Endothelial cell of umbilical vein (primary cell): ENCODE results near the gene ICE2. TPM values are rescaled to one million over a fixed set of nuclear protein-coding genes. Genes with fewer than 3 reads are reported as not detected.

ENCODE experiments used
- BruUV-seq: library from RNA; stranded (reverse); fragments of 400-500 nt; replicated peaks from 2 replicates; lab custom pipeline; 2021; lab: Mats Ljungman, UMichigan
- CTCF ChIA-PET: fragments of 300-600, 350-600 bp; sonication (Branson Sonifier 250); formaldehyde crosslinking; loops from one replicate; lab custom pipeline; 2021; ENCODE audit warnings: antibody characterized with exemption, inconsistent platforms; lab: Charles Lee
- POLR2A ChIA-PET: fragments of 300-600, 350-600 bp; sonication (Branson Sonifier 250); formaldehyde crosslinking; loops from one replicate; lab custom pipeline; 2021; ENCODE audit warnings: antibody characterized with exemption, inconsistent platforms; lab: Charles Lee
- DNase-seq: peaks from one replicate; pipeline ENCODE4 v3.0.0-alpha.2; 2011; ENCODE audit warnings: low read depth, low spot score
- FAIRE-seq: peaks from 2 replicates; lab custom pipeline; 2011; peaks lifted over from hg19 to GRCh38; lab: Jason Lieb, UNC
- H2AFZ ChIP-seq: 2 replicates; pipeline ENCODE4 v1.6.0; 2012; ENCODE audit warnings: low read depth, low read length, control low read depth, inconsistent platforms
- H3K27ac ChIP-seq: 2 replicates; pipeline ENCODE4 v1.5.1; 2011; ENCODE audit warnings: low read depth, mild to moderate bottlenecking, control low read depth, low read length, moderate library complexity; ENCODE audit not compliant: insufficient read depth
- H3K27me3 ChIP-seq, 2 experiments: 2 replicates each; pipeline versions ENCODE4 v1.6.0 to v1.6.1; 2011; ENCODE audit warnings: low read length in 2 of 2, mixed read lengths in 1 of 2; ENCODE audit not compliant: control insufficient read depth in 2 of 2, insufficient read depth in 2 of 2
- H3K36me3 ChIP-seq, 2 experiments: 2 replicates in 1 of 2; 3 replicates in 1 of 2; pipeline ENCODE4 v1.5.1; 2011; ENCODE audit warnings: low read length in 2 of 2, mild to moderate bottlenecking in 1 of 2, moderate library complexity in 1 of 2; ENCODE audit not compliant: control insufficient read depth in 2 of 2, insufficient read depth in 2 of 2; ENCODE audit errors: extremely low read depth in 1 of 2
- H3K4me1 ChIP-seq: 3 replicates; pipeline ENCODE4 v1.5.1; 2011; ENCODE audit warnings: mild to moderate bottlenecking, low read length; ENCODE audit not compliant: control insufficient read depth, insufficient read depth; ENCODE audit errors: extremely low read depth
- H3K4me2 ChIP-seq: 2 replicates; pipeline ENCODE4 v1.6.1; 2011; ENCODE audit warnings: low read length, control low read depth, mixed read lengths; ENCODE audit not compliant: insufficient read depth
- H3K4me3 ChIP-seq, 3 experiments: fragments of 200-600 bp in 1 of 3; sonication (generic), shearing (Covaris generic) in 1 of 3; replicated peaks in 1 of 3; 2 replicates each; pipeline ENCODE4 v1.5.1; 2011 to 2016; ENCODE audit warnings: control low read depth in 3 of 3, low read length in 3 of 3, mild to moderate bottlenecking in 2 of 3, inconsistent platforms in 1 of 3, low read depth in 1 of 3, moderate library complexity in 1 of 3; ENCODE audit not compliant: insufficient read depth in 1 of 3
- H3K79me2 ChIP-seq: 2 replicates; pipeline ENCODE4 v1.6.0; 2012; ENCODE audit warnings: low read length, inconsistent platforms; ENCODE audit not compliant: control insufficient read depth, insufficient read depth
- H3K9ac ChIP-seq: replicated peaks from 2 replicates; pipeline ENCODE3; 2011; ENCODE audit warnings: low read length, control low read depth; ENCODE audit not compliant: insufficient read depth; ENCODE audit errors: extremely low read depth
- H3K9me1 ChIP-seq: replicated peaks from 3 replicates; pipeline ENCODE4 v1.6.0; 2011; ENCODE audit warnings: mild to moderate bottlenecking, low read length; ENCODE audit not compliant: control insufficient read depth, insufficient read depth; ENCODE audit errors: extremely low read depth
- H3K9me3 ChIP-seq: replicated peaks from 2 replicates; pipeline ENCODE4 v1.5.1; 2012; ENCODE audit warnings: low read length, inconsistent platforms; ENCODE audit not compliant: control insufficient read depth, insufficient read depth
- H4K20me1 ChIP-seq: replicated peaks from 2 replicates; pipeline ENCODE3; 2011; ENCODE audit warnings: mild to moderate bottlenecking, low read length; ENCODE audit not compliant: control insufficient read depth, insufficient read depth; ENCODE audit errors: extremely low read depth
- CTCF ChIP-seq, 2 donors: IDR thresholded peaks; 1 replicate in 1 of 2; 2 replicates in 1 of 2; pipeline ENCODE4 v1.5.1; 2011; ENCODE audit warnings: low read length in 2 of 2, mild to moderate bottlenecking in 2 of 2, moderate library complexity in 2 of 2, control low read depth in 1 of 2, inconsistent platforms in 1 of 2, low read depth in 1 of 2; ENCODE audit not compliant: insufficient read depth in 1 of 2; ENCODE audit errors: extremely low read depth in 1 of 2
- GATA2 ChIP-seq: IDR thresholded peaks from 2 replicates; pipeline ENCODE4 v1.7.0; 2011; ENCODE audit warnings: low read depth, mild to moderate bottlenecking, moderate library complexity, mixed read lengths, low read length; ENCODE audit not compliant: insufficient read length, insufficient read depth
- JUN ChIP-seq: IDR thresholded peaks from 2 replicates; pipeline ENCODE4 v1.6.1; 2011; ENCODE audit warnings: borderline replicate concordance, low read depth; ENCODE audit not compliant: insufficient read length, insufficient read depth
- MYC ChIP-seq: IDR thresholded peaks from one replicate; pipeline ENCODE4 v1.6.1; 2011; ENCODE audit warnings: mild to moderate bottlenecking, low read depth, low read length
- POLR2A ChIP-seq: IDR thresholded peaks from 2 replicates; pipeline ENCODE4 v1.6.1; 2012; ENCODE audit warnings: low read depth, mild to moderate bottlenecking, control low read depth, low read length
- POLR2AphosphoS5 ChIP-seq: IDR thresholded peaks from 2 replicates; pipeline ENCODE4 v1.6.1; 2012; ENCODE audit warnings: low read depth, mild to moderate bottlenecking, control low read depth, low read length, moderate library complexity; ENCODE audit not compliant: insufficient read depth
- dilution Hi-C: fragments of 300-500 bp; cut with MboI; formaldehyde crosslinking; loops from one replicate; pipeline ENCODE4 v1.15.0; 2019; ENCODE audit warnings: low sequenced_read_pairs; ENCODE audit not compliant: extremely low pct_ligation_motif_present
- intact Hi-C: fragments of 100-400 bp; cut with micrococcal nuclease; formaldehyde crosslinking; loops from one replicate; pipeline ENCODE4 v1.10.0; 2022
- polyA plus RNA-seq, 4 experiments: library from polyadenylated mRNA; depleted of rRNA in 3 of 4; stranded (reverse) in 3 of 4; unstranded in 1 of 4; fragments of >200 nt; gene quantifications; 2 replicates each; pipeline versions ENCODE4 v1.2.1 to v1.2.3, GENCODE V29; 2011 to 2012; ENCODE audit warnings: missing spikeins in 1 of 4
- total RNA-seq: library from RNA; stranded (reverse); gene quantifications from 2 replicates; pipeline ENCODE4 v1.2.3, GENCODE V29; 2021
- TF ChIP-seq, protein P1 (sequence below): IDR thresholded peaks from 2 replicates; pipeline ENCODE4 v1.6.1; 2011; ENCODE audit not compliant: insufficient read depth, insufficient read length

Gene ICE2
- total and polyA plus RNA-seq, 2 donors (not counting 3 experiments of a cell fraction or from before 2014, with no cell fraction given), result 22.1 to 57.0 TPM

DNA sequence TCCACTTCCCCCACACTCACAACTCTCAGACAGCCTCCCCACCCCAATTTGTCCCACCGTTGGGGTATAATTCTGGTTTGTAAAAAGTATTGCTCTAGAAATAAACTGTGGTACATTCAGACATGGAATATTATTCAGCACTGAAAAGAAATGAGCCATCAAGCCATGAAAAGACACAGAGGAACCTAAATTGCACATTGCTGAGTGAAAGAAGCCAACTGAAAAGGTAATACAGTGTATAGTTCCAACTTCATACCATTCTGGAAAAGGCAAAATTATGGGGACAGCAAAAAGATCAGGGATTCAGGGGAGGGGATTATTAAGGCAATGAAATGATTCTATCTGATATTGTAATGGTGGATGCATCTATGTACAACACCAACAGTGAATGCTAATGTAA, 91.6 kb downstream of the ICE2 start:
- Histone ChIP-seq H3K27ac (no peak overlapping the region), H3K9me1 (no peaks in the 10 kb centered on the region), H3K27me3 (no peaks in the 10 kb centered on the region), H3K4me2 (peak overlapping the region; percentile 28), H3K9me3 (no peaks in the 10 kb centered on the region), H3K4me3 (no peak overlapping the region), H2AFZ (no peak overlapping the region), H3K9ac (no peak overlapping the region), H4K20me1 (peaks cover 37% of the 10 kb centered on the region), H3K79me2 (peaks cover 99% of the 10 kb centered on the region), H3K36me3 (peaks cover 10 to 25% of the 10 kb centered on the region in 2 experiments), H3K4me1 (peaks cover 86% of the 10 kb centered on the region)
- intact Hi-C loops (no loop called here), dilution Hi-C loops (no loop called here)
- no peak for TF ChIP-seq JUN
- no peak for TF ChIP-seq GATA2
- no peak for TF ChIP-seq POLR2A
- TF ChIP-seq, protein P1, sequence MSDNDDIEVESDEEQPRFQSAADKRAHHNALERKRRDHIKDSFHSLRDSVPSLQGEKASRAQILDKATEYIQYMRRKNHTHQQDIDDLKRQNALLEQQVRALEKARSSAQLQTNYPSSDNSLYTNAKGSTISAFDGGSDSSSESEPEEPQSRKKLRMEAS, result no peak
- BruUV-seq, result no TSS peak
- CTCF ChIA-PET, result interaction anchor here (1.0 to 1.9 kb wide), 6 partner anchors 11 to 55 kb away, joined by 3 to 4 read pairs (median 4); no protein-coding TSS in a partner anchor
- FAIRE-seq (no peak), DNase-seq (no peak)
- POLR2A ChIA-PET, result no interaction called here

DNA sequence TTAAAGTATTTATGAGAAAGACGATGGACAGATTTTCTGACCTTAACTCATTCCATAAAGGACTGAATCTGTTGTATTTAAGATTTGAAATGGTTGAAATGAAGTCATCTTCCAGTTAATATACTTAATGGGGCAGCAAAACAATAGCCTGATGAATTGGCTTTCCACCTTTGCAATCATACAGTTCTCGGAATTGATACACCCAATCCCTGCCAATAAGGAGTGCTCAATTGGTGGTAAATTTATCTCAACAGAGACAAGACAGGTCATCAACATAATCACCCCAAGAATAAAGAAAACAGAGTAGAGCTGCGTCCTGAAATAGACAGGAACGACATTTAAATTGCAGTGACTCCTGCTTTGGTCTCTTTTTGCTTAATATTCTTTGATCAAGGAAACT, 92.3 kb downstream of the ICE2 start:
- Histone ChIP-seq H3K4me1 (peaks cover 85% of the 10 kb centered on the region), H3K9me1 (no peaks in the 10 kb centered on the region), H3K4me3 (no peak overlapping the region), H3K27ac (no peak overlapping the region), H3K4me2 (no peak overlapping the region), H3K9me3 (no peaks in the 10 kb centered on the region), H4K20me1 (peaks cover 35% of the 10 kb centered on the region), H2AFZ (no peak overlapping the region), H3K9ac (no peak overlapping the region), H3K79me2 (peaks cover 99% of the 10 kb centered on the region), H3K36me3 (peaks cover 14 to 26% of the 10 kb centered on the region in 2 experiments), H3K27me3 (no peaks in the 10 kb centered on the region)
- dilution Hi-C loops (no loop called here), intact Hi-C loops (no loop called here)
- DNase-seq (no peak), FAIRE-seq (no peak)
- BruUV-seq, result no TSS peak
- POLR2A ChIA-PET, result no interaction called here
- TF ChIP-seq POLR2AphosphoS5 (peak; percentile 29), MYC (no peak), CTCF (IDR thresholded peaks at IDR 0.05; ENCODE audit: extremely low read depth in 1 of 2, insufficient read depth in 1 of 2, low read depth in 1 of 2, low read length in 2 of 2) (no peak)
- CTCF ChIA-PET, result interaction anchor here (1.0 to 1.9 kb wide), 7 partner anchors 10 to 56 kb away, joined by 3 to 4 read pairs (median 3); no protein-coding TSS in a partner anchor
